H1 (cell line): Measurements from ENCODE around the gene PLAAT2. TPM values are rescaled to one million over a fixed set of nuclear protein-coding genes. Genes with fewer than 3 reads are reported as not detected.

Experiments
- CBX5 ChIP-seq: fragments of 300-800, 300-1000 bp; sonication (generic); IDR thresholded peaks from 2 replicates; pipeline ENCODE4 v1.7.1; 2016; ENCODE audit warnings: antibody characterized with exemption, low read length, low read depth
- CHD2 ChIP-seq: IDR thresholded peaks from 2 replicates; pipeline ENCODE4 v1.6.1; 2012; ENCODE audit warnings: low read length, improper control_type of control experiment
- EGR1 ChIP-seq: IDR thresholded peaks from 2 replicates; pipeline ENCODE4 v1.6.1; 2011; ENCODE audit warnings: low read depth, low read length, borderline replicate concordance
- HDAC2 ChIP-seq, 2 experiments: fragments of 300-600 bp in 1 of 2; sonication (generic) in 1 of 2; IDR thresholded peaks; 2 replicates each; pipeline ENCODE4 v1.6.1; 2011 to 2012; ENCODE audit warnings: low read depth in 2 of 2, low read length in 2 of 2, mild to moderate bottlenecking in 2 of 2, moderate library complexity in 2 of 2, borderline replicate concordance in 1 of 2, inconsistent platforms in 1 of 2
- polyA plus RNA-seq, 7 experiments: library from polyadenylated mRNA; depleted of rRNA in 3 of 7; stranded (reverse) in 5 of 7; unstranded in 2 of 7; fragments of >200 nt in 5 of 7; fragments of 200-250 nt in 2 of 7; gene quantifications; 1 replicate in 5 of 7; 2 replicates in 1 of 7; 4 replicates in 1 of 7; pipeline versions ENCODE4 v1.2.1 to v1.2.3, GENCODE V29; 2011 to 2013; ENCODE audit warnings: missing spikeins in 2 of 7, mixed read lengths in 2 of 7
- total RNA-seq: library from RNA; stranded (reverse); fragmentation: NEBNext Ultra II Directional; extraction: Animal tissue kit (Norgen Biotek cat#: 25700); gene quantifications from 2 replicates; pipeline ENCODE4 v1.2.1, GENCODE V29; 2021

Gene PLAAT2
- total and polyA plus RNA-seq, 2 of the 8 experiments (the other 6 are each of a cell fraction or from before 2014, with no cell fraction given) = 0.39 TPM; not detected in 1

DNA sequence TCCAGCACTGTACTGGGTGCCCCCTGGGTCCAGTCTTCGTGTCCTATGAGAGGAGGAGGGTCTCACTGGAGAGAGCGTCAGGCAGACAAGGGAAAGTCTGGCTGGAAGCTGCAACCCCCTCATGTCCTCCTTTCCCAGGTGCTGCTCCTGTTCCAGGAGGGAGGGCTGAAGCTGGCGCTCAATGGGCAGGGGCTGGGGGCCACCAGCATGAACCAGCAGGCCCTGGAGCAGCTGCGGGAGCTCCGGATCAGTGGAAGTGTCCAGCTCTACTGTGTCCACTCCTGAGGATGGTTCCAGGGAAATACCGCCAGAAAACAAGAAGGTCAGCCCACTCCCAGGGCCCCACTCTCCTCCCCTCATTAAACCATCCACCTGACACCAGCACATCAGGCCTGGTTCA is 47.1 kb downstream of the PLAAT2 start (continued):
- TF ChIP-seq CBX5 (no peak), HDAC2 (IDR thresholded peaks at IDR 0.05; ENCODE audit: borderline replicate concordance in 1 of 2, low read depth in 2 of 2, low read length in 2 of 2) (no peak), CHD2 (no peak), EGR1 (no peak)
